HepG2 (cell line): Measurements from ENCODE around the gene ZNF490. TPM values are rescaled to one million over a fixed set of nuclear protein-coding genes. Genes with fewer than 3 reads are reported as not detected.

Experiments used
- CHCHD3 ChIP-seq: sonication (generic); formaldehyde crosslinking; IDR thresholded peaks from 2 replicates; pipeline ENCODE4 v1.8.0; 2022; ENCODE audit warnings: mild to moderate bottlenecking, missing genetic modification reagents, moderate library complexity
- ETV6 ChIP-seq: sonication (generic); formaldehyde crosslinking; conservative IDR thresholded peaks from 2 replicates; pipeline ENCODE4 v1.4.0; 2020; ENCODE audit warnings: missing genetic modification reagents
- EZH2 ChIP-seq: conservative IDR thresholded peaks from 2 replicates; pipeline ENCODE4 v1.6.1; 2012; ENCODE audit warnings: mild to moderate bottlenecking, low read depth, low read length, moderate library complexity
- HMG20B ChIP-seq: conservative IDR thresholded peaks from 2 replicates; pipeline ENCODE4 v1.6.1; 2016; ENCODE audit warnings: missing genetic modification reagents, missing compliant biosample characterization
- KLF6 ChIP-seq: IDR thresholded peaks from 2 replicates; pipeline ENCODE4 v1.8.0; 2016; ENCODE audit warnings: missing biosample characterization, missing genetic modification reagents
- MBD4 ChIP-seq: IDR thresholded peaks from 2 replicates; pipeline ENCODE4 v1.6.1; 2012; ENCODE audit warnings: low read length, inconsistent platforms, borderline replicate concordance
- MXD4 ChIP-seq: IDR thresholded peaks from 2 replicates; pipeline ENCODE4 v1.6.1; 2016; ENCODE audit warnings: mild to moderate bottlenecking, missing biosample characterization, missing genetic modification reagents
- NRL ChIP-seq: sonication (generic); formaldehyde crosslinking; IDR thresholded peaks from 2 replicates; pipeline ENCODE4 v1.5.0; 2020; ENCODE audit warnings: missing genetic modification reagents, mild to moderate bottlenecking, moderate library complexity, borderline replicate concordance
- RFX1 ChIP-seq: fragments of 450-650 bp; IDR thresholded peaks from 2 replicates; pipeline ENCODE4 v1.6.1; 2017
- SCMH1 ChIP-seq: sonication (generic); formaldehyde crosslinking; IDR thresholded peaks from 2 replicates; pipeline ENCODE4 v1.9.0; 2021; ENCODE audit warnings: missing genetic modification reagents, mild to moderate bottlenecking, borderline replicate concordance
- SYNCRIP ChIP-seq: fragments of 200-400 bp; formaldehyde crosslinking; IDR thresholded peaks from 2 replicates; pipeline ENCODE4 v1.6.1; 2018; ENCODE audit warnings: mild to moderate bottlenecking, low read depth, low read length; ENCODE audit not compliant: insufficient read depth
- TARDBP ChIP-seq: sonication (generic); formaldehyde crosslinking; IDR thresholded peaks from 2 replicates; pipeline ENCODE4 v1.8.0; 2022; ENCODE audit warnings: mild to moderate bottlenecking, missing genetic modification reagents
- ZNF224 ChIP-seq: sonication (generic); formaldehyde crosslinking; IDR thresholded peaks from 2 replicates; pipeline ENCODE4 v1.5.0; 2020; ENCODE audit warnings: mild to moderate bottlenecking, missing genetic modification reagents
- ZNF232 ChIP-seq: sonication (generic); formaldehyde crosslinking; IDR thresholded peaks from 2 replicates; pipeline ENCODE4 v1.4.0; 2020; ENCODE audit warnings: missing genetic modification reagents, borderline replicate concordance
- ZNF24 ChIP-seq: fragments of 450-650 bp; IDR thresholded peaks from 2 replicates; pipeline ENCODE4 v1.6.1; 2017; ENCODE audit warnings: antibody characterized with exemption, mild to moderate bottlenecking
- ZNF451 ChIP-seq: sonication (generic); formaldehyde crosslinking; IDR thresholded peaks from 2 replicates; pipeline ENCODE4 v1.5.0; 2020; ENCODE audit warnings: mild to moderate bottlenecking, missing genetic modification reagents
- ZNF543 ChIP-seq: sonication (generic); formaldehyde crosslinking; IDR thresholded peaks from 2 replicates; pipeline ENCODE4 v1.4.0; 2020; ENCODE audit warnings: mild to moderate bottlenecking, missing genetic modification reagents
- ZNF589 ChIP-seq: sonication (generic); formaldehyde crosslinking; conservative IDR thresholded peaks from 2 replicates; pipeline ENCODE4 v1.8.0; 2022; ENCODE audit warnings: mild to moderate bottlenecking, moderate library complexity, missing genetic modification reagents
- ZNF629 ChIP-seq: sonication (generic); formaldehyde crosslinking; conservative IDR thresholded peaks from 2 replicates; pipeline ENCODE4 v1.5.0; 2020; ENCODE audit warnings: missing genetic modification reagents
- ZNF737 ChIP-seq: sonication (generic); formaldehyde crosslinking; IDR thresholded peaks from 2 replicates; pipeline ENCODE4 v1.5.0; 2020; ENCODE audit warnings: missing genetic modification reagents, mild to moderate bottlenecking, borderline replicate concordance
- ZNF766 ChIP-seq: sonication (generic); formaldehyde crosslinking; IDR thresholded peaks from 2 replicates; pipeline ENCODE4 v1.5.0; 2020; ENCODE audit warnings: missing genetic modification reagents, borderline replicate concordance
- ZNF781 ChIP-seq: sonication (generic); formaldehyde crosslinking; IDR thresholded peaks from 2 replicates; pipeline ENCODE4 v1.5.1; 2020; ENCODE audit warnings: borderline replicate concordance, mild to moderate bottlenecking, missing genetic modification reagents; ENCODE audit errors: not compliant biosample characterization
- ZNF883 ChIP-seq: sonication (generic); formaldehyde crosslinking; IDR thresholded peaks from 2 replicates; pipeline ENCODE4 v1.5.1; 2020; ENCODE audit warnings: mild to moderate bottlenecking, missing genetic modification reagents; ENCODE audit errors: not compliant biosample characterization
- polyA plus RNA-seq, 8 experiments: library from polyadenylated mRNA; depleted of rRNA in 3 of 8; stranded (reverse) in 7 of 8; unstranded in 1 of 8; fragments of >200 nt; fragmentation: Illumina TruSeq in 4 of 8; extraction: Trizol in 4 of 8; gene quantifications; 2 replicates each; pipeline versions ENCODE4 v1.2.1 to v1.2.3, GENCODE V29; 2011 to 2016; ENCODE audit warnings: low read depth in 4 of 8, missing spikeins in 1 of 8, mixed read lengths in 1 of 8; ENCODE audit not compliant: insufficient read depth in 1 of 8
- total RNA-seq, 5 experiments: library from RNA; depleted of rRNA; stranded (reverse); fragments of >200 nt; fragmentation: Illumina TruSeq; extraction: Trizol; gene quantifications; 2 replicates each; pipeline ENCODE4 v1.2.3, GENCODE V29; 2016; ENCODE audit warnings: low read depth in 1 of 5
- TF ChIP-seq, protein P1 (sequence below): sonication (generic); IDR thresholded peaks from 2 replicates; pipeline ENCODE4 v1.6.1; 2016; ENCODE audit warnings: low read depth, borderline replicate concordance
- TF ChIP-seq, protein P2 (sequence below): IDR thresholded peaks from 2 replicates; pipeline ENCODE4 v1.4.0; 2020; ENCODE audit warnings: mild to moderate bottlenecking, missing genetic modification reagents

The ZNF490 gene
- total and polyA plus RNA-seq, 2 of the 13 experiments (the other 11 are each of a cell fraction or from before 2014, with no cell fraction given), result 1.3 to 2.9 TPM

DNA sequence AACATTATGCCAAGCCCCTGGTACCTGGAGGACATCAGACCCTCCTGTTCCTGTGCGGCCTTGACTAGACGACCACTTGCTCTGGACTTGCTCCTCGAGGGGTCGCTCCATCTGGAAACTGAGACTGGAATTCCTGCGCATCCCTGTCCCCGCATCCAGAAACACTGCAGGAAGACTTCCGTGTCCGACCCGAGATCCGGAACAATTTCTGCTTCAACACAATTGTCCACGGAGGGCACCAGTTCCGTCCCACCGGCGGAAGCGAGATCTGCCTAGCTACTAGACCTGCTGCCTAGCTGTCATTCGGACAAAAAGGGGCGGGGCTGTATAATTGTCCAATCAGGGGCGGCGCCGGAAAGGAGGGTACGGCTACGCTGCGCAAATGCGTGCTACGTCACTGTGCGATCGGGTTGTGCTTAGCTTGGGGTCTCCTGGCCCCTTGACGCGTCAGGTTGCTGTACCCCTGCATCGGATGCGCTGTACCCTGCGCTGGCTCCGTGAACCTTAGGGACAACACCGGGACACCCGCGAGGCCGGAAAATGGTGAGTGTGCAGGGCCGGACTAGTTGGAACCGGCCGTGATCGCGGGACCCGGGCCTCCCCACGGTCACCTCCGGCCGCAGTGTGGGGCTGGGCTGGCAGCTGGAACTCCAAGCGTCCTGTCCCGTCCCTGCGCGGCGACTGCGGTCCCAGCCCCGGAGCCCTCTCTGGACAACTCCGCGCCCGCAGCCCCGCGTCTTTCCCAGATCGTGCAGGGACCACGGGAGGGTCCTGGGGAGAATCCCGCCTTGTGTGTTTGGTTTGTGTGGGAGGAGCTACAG lies at the start of gene ZNF490, which contains the start of gene ZNF791 (continued):
- TF ChIP-seq CHCHD3 (CRISPR knock-in tag), result no peak
- TF ChIP-seq ZNF737 (CRISPR knock-in tag), result no peak
- no peak; the same call in 1 of the 2 replicates for TF ChIP-seq ZNF232 (CRISPR knock-in tag)
- TF ChIP-seq NRL, result peak; percentile 61; the same call in 1 of the 2 replicates
- TF ChIP-seq ETV6 (CRISPR knock-in tag), result no peak
- peak; percentile 53; the same call in 1 of the 2 replicates for TF ChIP-seq MXD4 (CRISPR knock-in tag)
- TF ChIP-seq HMG20B (CRISPR knock-in tag), result peak; percentile 24; the same call in 1 of the 2 replicates
- no peak for TF ChIP-seq SCMH1
- no peak for TF ChIP-seq TARDBP (CRISPR knock-in tag)
- peak; percentile 53; the same call in 1 of the 2 replicates for TF ChIP-seq ZNF543 (CRISPR knock-in tag)
- TF ChIP-seq EZH2, result no peak
- TF ChIP-seq ZNF781 (CRISPR knock-in tag), result peak; percentile 92
- TF ChIP-seq ZNF883, result peak; percentile 83
- no peak for TF ChIP-seq SYNCRIP
- no peak for TF ChIP-seq ZNF24
- no peak for TF ChIP-seq ZNF629 (CRISPR knock-in tag)
- no peak for TF ChIP-seq ZNF224 (CRISPR knock-in tag)
- TF ChIP-seq ZNF451 (CRISPR knock-in tag), result 0 out of 2 replicates have a peak, but pooled peaks have one; percentile 33
- TF ChIP-seq KLF6 (CRISPR knock-in tag), result peak; percentile 79
- TF ChIP-seq, protein P1, sequence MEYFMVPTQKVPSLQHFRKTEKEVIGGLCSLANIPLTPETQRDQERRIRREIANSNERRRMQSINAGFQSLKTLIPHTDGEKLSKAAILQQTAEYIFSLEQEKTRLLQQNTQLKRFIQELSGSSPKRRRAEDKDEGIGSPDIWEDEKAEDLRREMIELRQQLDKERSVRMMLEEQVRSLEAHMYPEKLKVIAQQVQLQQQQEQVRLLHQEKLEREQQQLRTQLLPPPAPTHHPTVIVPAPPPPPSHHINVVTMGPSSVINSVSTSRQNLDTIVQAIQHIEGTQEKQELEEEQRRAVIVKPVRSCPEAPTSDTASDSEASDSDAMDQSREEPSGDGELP, result no peak; the same call in 1 of the 2 replicates
- no peak for TF ChIP-seq MBD4
- no peak for TF ChIP-seq RFX1
- TF ChIP-seq, protein P2, sequence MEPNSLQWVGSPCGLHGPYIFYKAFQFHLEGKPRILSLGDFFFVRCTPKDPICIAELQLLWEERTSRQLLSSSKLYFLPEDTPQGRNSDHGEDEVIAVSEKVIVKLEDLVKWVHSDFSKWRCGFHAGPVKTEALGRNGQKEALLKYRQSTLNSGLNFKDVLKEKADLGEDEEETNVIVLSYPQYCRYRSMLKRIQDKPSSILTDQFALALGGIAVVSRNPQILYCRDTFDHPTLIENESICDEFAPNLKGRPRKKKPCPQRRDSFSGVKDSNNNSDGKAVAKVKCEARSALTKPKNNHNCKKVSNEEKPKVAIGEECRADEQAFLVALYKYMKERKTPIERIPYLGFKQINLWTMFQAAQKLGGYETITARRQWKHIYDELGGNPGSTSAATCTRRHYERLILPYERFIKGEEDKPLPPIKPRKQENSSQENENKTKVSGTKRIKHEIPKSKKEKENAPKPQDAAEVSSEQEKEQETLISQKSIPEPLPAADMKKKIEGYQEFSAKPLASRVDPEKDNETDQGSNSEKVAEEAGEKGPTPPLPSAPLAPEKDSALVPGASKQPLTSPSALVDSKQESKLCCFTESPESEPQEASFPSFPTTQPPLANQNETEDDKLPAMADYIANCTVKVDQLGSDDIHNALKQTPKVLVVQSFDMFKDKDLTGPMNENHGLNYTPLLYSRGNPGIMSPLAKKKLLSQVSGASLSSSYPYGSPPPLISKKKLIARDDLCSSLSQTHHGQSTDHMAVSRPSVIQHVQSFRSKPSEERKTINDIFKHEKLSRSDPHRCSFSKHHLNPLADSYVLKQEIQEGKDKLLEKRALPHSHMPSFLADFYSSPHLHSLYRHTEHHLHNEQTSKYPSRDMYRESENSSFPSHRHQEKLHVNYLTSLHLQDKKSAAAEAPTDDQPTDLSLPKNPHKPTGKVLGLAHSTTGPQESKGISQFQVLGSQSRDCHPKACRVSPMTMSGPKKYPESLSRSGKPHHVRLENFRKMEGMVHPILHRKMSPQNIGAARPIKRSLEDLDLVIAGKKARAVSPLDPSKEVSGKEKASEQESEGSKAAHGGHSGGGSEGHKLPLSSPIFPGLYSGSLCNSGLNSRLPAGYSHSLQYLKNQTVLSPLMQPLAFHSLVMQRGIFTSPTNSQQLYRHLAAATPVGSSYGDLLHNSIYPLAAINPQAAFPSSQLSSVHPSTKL (CRISPR knock-in tag), result peak; percentile 58
- no peak for TF ChIP-seq ZNF589 (CRISPR knock-in tag)
- no peak; the same call in 1 of the 2 replicates for TF ChIP-seq ZNF766 (CRISPR knock-in tag)
